ENCODE measurements around the gene CSH2. TPM values are rescaled to one million over a fixed set of nuclear protein-coding genes. Genes with fewer than 3 reads are reported as not detected.
"Not testable (repeated sequence)": the region's sequence is repeated elsewhere in the genome, so short reads cannot be mapped to it uniquely, and the experiment has no call there.

The CSH2 gene
- total RNA-seq, 5 donors from 2014 or later (not counting 1 experiment from before 2014, with no cell fraction given) = not detected

- H3K9me3 ChIP-seq = no peaks in the 10 kb centered on the region
- H3K36me3 ChIP-seq (ENCODE audit: control insufficient read depth in 2 of 2, extremely low read depth in 1 of 2, insufficient read depth in 1 of 2, low read length in 1 of 2) = no peaks in the 10 kb centered on the region
- H3K27me3 ChIP-seq (replicated peaks in 1 of 2; ENCODE audit: control insufficient read depth in 2 of 2, extremely low read depth in 1 of 2, insufficient read depth in 2 of 2, low read length in 1 of 2) = peaks cover 0 to 7% of the 10 kb centered on the region in 2 experiments
- Mint-ChIP-seq H3K4me3 (no peak overlapping the region), H3K9me3 (no peaks in the 10 kb centered on the region), H3K27me3 (peaks cover 3 to 4% of the 10 kb centered on the region in 2 donors), H3K27ac (no peak overlapping the region), H3K4me1 (peaks cover 8 to 13% (median 9%) of the 10 kb centered on the region in 3 donors), H3K36me3 (no peaks in the 10 kb centered on the region)
- CTCF ChIA-PET = interaction anchor here (0.5 to 2.6 kb wide), 9 partner anchors 28 to 215 kb away, joined by 3 to 14 read pairs (median 4); no protein-coding TSS in a partner anchor
- H3K27ac ChIP-seq (ENCODE audit: low read length) = no peak overlapping the region
- peaks cover 0 to 10% of the 10 kb centered on the region in 2 experiments for H3K4me1 ChIP-seq (ENCODE audit: control insufficient read depth in 1 of 2, extremely low read depth in 1 of 2, insufficient read depth in 2 of 2, low read length in 2 of 2)
- WGBS (ENCODE audit: insufficient coverage) = 96% methylated on average over 4 of the region's 10 CpGs
- POLR2A ChIA-PET = no interaction called here
- H3K4me3 ChIP-seq (ENCODE audit: control insufficient read depth in 1 of 2, extremely low read depth in 1 of 2, low read length in 1 of 2) = no peak overlapping the region
- no peak for ATAC-seq (replicated peaks in 1 of 4)
- no peak for DNase-seq
Measured at GRCh38 chr17:63918305-63918704, 44.8 kb upstream of the CSH2 start.

- Mint-ChIP-seq H3K4me1 (peaks cover 8 to 13% (median 9%) of the 10 kb centered on the region in 3 donors), H3K27me3 (peaks cover 3 to 4% of the 10 kb centered on the region in 2 donors), H3K36me3 (no peaks in the 10 kb centered on the region), H3K9me3 (no peaks in the 10 kb centered on the region), H3K27ac (no peak overlapping the region), H3K4me3 (no peak overlapping the region)
- H3K4me3 ChIP-seq (ENCODE audit: control insufficient read depth in 1 of 2, extremely low read depth in 1 of 2, low read length in 1 of 2) = no peak overlapping the region
- no peaks in the 10 kb centered on the region for H3K9me3 ChIP-seq
- no peak overlapping the region for H3K27ac ChIP-seq (ENCODE audit: low read length)
- CTCF ChIA-PET = interaction anchor here (0.6 to 1.1 kb wide), 3 partner anchors 29 to 216 kb away, joined by 3 to 4 read pairs (median 3); no protein-coding TSS in a partner anchor
- POLR2A ChIA-PET = no interaction called here
- peaks cover 0 to 7% of the 10 kb centered on the region in 2 experiments for H3K27me3 ChIP-seq (replicated peaks in 1 of 2; ENCODE audit: control insufficient read depth in 2 of 2, extremely low read depth in 1 of 2, insufficient read depth in 2 of 2, low read length in 1 of 2)
- H3K4me1 ChIP-seq (ENCODE audit: control insufficient read depth in 1 of 2, extremely low read depth in 1 of 2, insufficient read depth in 2 of 2, low read length in 2 of 2) = peaks cover 0 to 10% of the 10 kb centered on the region in 2 experiments
- no peaks in the 10 kb centered on the region for H3K36me3 ChIP-seq (ENCODE audit: control insufficient read depth in 2 of 2, extremely low read depth in 1 of 2, insufficient read depth in 1 of 2, low read length in 1 of 2)
- 89% methylated on average over 6 of the region's 13 CpGs for WGBS (ENCODE audit: insufficient coverage)
- ATAC-seq (replicated peaks in 1 of 4) (no peak), DNase-seq (no peak)
Measured at GRCh38 chr17:63917646-63918045, 44.2 kb upstream of the CSH2 start.

GRCh38 chr17:63917206-63917605, 43.7 kb upstream of the CSH2 start:
- CTCF ChIA-PET = interaction anchor here in 1 of 2 donors (0.6 kb wide), 1 partner anchor 195 kb away, joined by 3 read pairs; no protein-coding TSS in a partner anchor
- POLR2A ChIA-PET = not testable (repeated sequence)
- WGBS (ENCODE audit: insufficient coverage) = no CpG with 5 or more reads among the region's 11 CpGs

GRCh38 chr17:63916566-63917185, 43.2 kb upstream of the CSH2 start:
- no peak overlapping the region for H3K27ac Mint-ChIP-seq
- ATAC-seq (replicated peaks in 1 of 4) (no peak), DNase-seq (no peak)
- H3K27me3 ChIP-seq (replicated peaks in 1 of 2; ENCODE audit: control insufficient read depth in 2 of 2, extremely low read depth in 1 of 2, insufficient read depth in 2 of 2, low read length in 1 of 2) = peaks cover 0 to 7% of the 10 kb centered on the region in 2 experiments
- peaks cover 3 to 4% of the 10 kb centered on the region in 2 donors for H3K27me3 Mint-ChIP-seq
- no peak overlapping the region for H3K27ac ChIP-seq (ENCODE audit: low read length)
- H3K4me1 ChIP-seq (ENCODE audit: control insufficient read depth in 1 of 2, extremely low read depth in 1 of 2, insufficient read depth in 2 of 2, low read length in 2 of 2) = peaks cover 0 to 12% of the 10 kb centered on the region in 2 experiments
- H3K9me3 ChIP-seq = no peaks in the 10 kb centered on the region
- H3K4me1 Mint-ChIP-seq = peaks cover 8 to 16% (median 9%) of the 10 kb centered on the region in 3 donors
- POLR2A ChIA-PET = no interaction called here
- CTCF ChIA-PET = interaction anchor here in 1 of 2 donors (1.2 kb wide), 1 partner anchor 217 kb away, joined by 4 read pairs; no protein-coding TSS in a partner anchor
- H3K4me3 Mint-ChIP-seq = no peak overlapping the region
- H3K36me3 ChIP-seq (ENCODE audit: control insufficient read depth in 2 of 2, extremely low read depth in 1 of 2, insufficient read depth in 1 of 2, low read length in 1 of 2) = no peaks in the 10 kb centered on the region
- H3K9me3 Mint-ChIP-seq = no peaks in the 10 kb centered on the region
- WGBS (ENCODE audit: insufficient coverage) = 78% methylated on average over 10 of the region's 12 CpGs
- H3K4me3 ChIP-seq (ENCODE audit: control insufficient read depth in 1 of 2, extremely low read depth in 1 of 2, low read length in 1 of 2) = no peak overlapping the region
- H3K36me3 Mint-ChIP-seq = no peaks in the 10 kb centered on the region

More at GRCh38 chr17:63917206-63917605, 43.7 kb upstream of the CSH2 start:
- peaks cover 8 to 14% (median 9%) of the 10 kb centered on the region in 3 donors for H3K4me1 Mint-ChIP-seq
- H3K9me3 ChIP-seq; DNase-seq; H3K36me3 Mint-ChIP-seq; H3K4me3 Mint-ChIP-seq; H3K27me3 Mint-ChIP-seq; H3K4me3 ChIP-seq (ENCODE audit: control insufficient read depth in 1 of 2, extremely low read depth in 1 of 2, low read length in 1 of 2); ATAC-seq (replicated peaks in 1 of 4); H3K27ac ChIP-seq (ENCODE audit: low read length); H3K4me1 ChIP-seq (ENCODE audit: control insufficient read depth in 1 of 2, extremely low read depth in 1 of 2, insufficient read depth in 2 of 2, low read length in 2 of 2); H3K36me3 ChIP-seq (ENCODE audit: control insufficient read depth in 2 of 2, extremely low read depth in 1 of 2, insufficient read depth in 1 of 2, low read length in 1 of 2); H3K27ac Mint-ChIP-seq; H3K9me3 Mint-ChIP-seq; H3K27me3 ChIP-seq (replicated peaks in 1 of 2; ENCODE audit: control insufficient read depth in 2 of 2, extremely low read depth in 1 of 2, insufficient read depth in 2 of 2, low read length in 1 of 2): not testable (repeated sequence)

- POLR2A ChIA-PET; DNase-seq; H3K36me3 ChIP-seq (ENCODE audit: control insufficient read depth in 2 of 2, extremely low read depth in 1 of 2, insufficient read depth in 1 of 2, low read length in 1 of 2); H3K36me3 Mint-ChIP-seq; H3K4me3 ChIP-seq (ENCODE audit: control insufficient read depth in 1 of 2, extremely low read depth in 1 of 2, low read length in 1 of 2); H3K27ac Mint-ChIP-seq; H3K4me3 Mint-ChIP-seq; H3K27ac ChIP-seq (ENCODE audit: low read length); ATAC-seq (replicated peaks in 1 of 4); H3K27me3 Mint-ChIP-seq; H3K9me3 ChIP-seq; H3K9me3 Mint-ChIP-seq: not testable (repeated sequence)
- Histone ChIP-seq H3K4me1 (ENCODE audit: control insufficient read depth in 1 of 2, extremely low read depth in 1 of 2, insufficient read depth in 2 of 2, low read length in 2 of 2) (peaks cover 0 to 14% of the 10 kb centered on the region in 2 experiments), H3K27me3 (replicated peaks in 1 of 2; ENCODE audit: control insufficient read depth in 2 of 2, extremely low read depth in 1 of 2, insufficient read depth in 2 of 2, low read length in 1 of 2) (peaks cover 0 to 14% of the 10 kb centered on the region in 2 experiments)
- CTCF ChIA-PET = interaction anchor here in 1 of 2 donors (1.2 kb wide), 1 partner anchor 218 kb away, joined by 4 read pairs; no protein-coding TSS in a partner anchor
- 96% methylated on average over 6 of the region's 10 CpGs for WGBS (ENCODE audit: insufficient coverage)
- H3K4me1 Mint-ChIP-seq = peaks cover 8 to 15% (median 11%) of the 10 kb centered on the region in 3 donors
Measured at GRCh38 chr17:63915753-63916152, 42.3 kb upstream of the CSH2 start.

GRCh38 chr17:63914471-63914870, 41.0 kb upstream of the CSH2 start:
- ATAC-seq (replicated peaks in 1 of 4) = no peak
- no peak overlapping the region for H3K4me3 ChIP-seq (ENCODE audit: control insufficient read depth in 1 of 2, extremely low read depth in 1 of 2, low read length in 1 of 2)
- H3K4me3 Mint-ChIP-seq = no peak overlapping the region
- peaks cover 0 to 12% of the 10 kb centered on the region in 2 experiments for H3K4me1 ChIP-seq (ENCODE audit: control insufficient read depth in 1 of 2, extremely low read depth in 1 of 2, insufficient read depth in 2 of 2, low read length in 2 of 2)
- no peak overlapping the region for H3K27ac Mint-ChIP-seq
- no peaks in the 10 kb centered on the region for H3K36me3 ChIP-seq (ENCODE audit: control insufficient read depth in 2 of 2, extremely low read depth in 1 of 2, insufficient read depth in 1 of 2, low read length in 1 of 2)
- H3K9me3 Mint-ChIP-seq = no peaks in the 10 kb centered on the region
- POLR2A ChIA-PET = no interaction called here
- peaks cover 0 to 22% of the 10 kb centered on the region in 2 experiments for H3K27me3 ChIP-seq (replicated peaks in 1 of 2; ENCODE audit: control insufficient read depth in 2 of 2, extremely low read depth in 1 of 2, insufficient read depth in 2 of 2, low read length in 1 of 2)
- CTCF ChIA-PET = no interaction called here
- no peaks in the 10 kb centered on the region for H3K9me3 ChIP-seq
- peaks cover 4 to 6% of the 10 kb centered on the region in 2 donors for H3K27me3 Mint-ChIP-seq
- no peak for DNase-seq
- H3K4me1 Mint-ChIP-seq = peaks cover 6 to 10% (median 6%) of the 10 kb centered on the region in 3 donors
- no peaks in the 10 kb centered on the region for H3K36me3 Mint-ChIP-seq
- no peak overlapping the region for H3K27ac ChIP-seq (ENCODE audit: low read length)
- 100% methylated on average over 2 of the region's 7 CpGs for WGBS (ENCODE audit: insufficient coverage)

Measured in T-cell (primary cell).